AG04449 (cell line): ENCODE measurements around the gene KAT8.

Source experiments
- CTCF ChIA-PET: fragments of 350-600 bp; formaldehyde crosslinking; extraction: SDS; loops from one replicate; lab custom pipeline; 2021; ENCODE audit warnings: antibody characterized with exemption; lab: Yijun Ruan, JAX
- POLR2A ChIA-PET: fragments of 400-600, 350-600 bp; formaldehyde crosslinking; extraction: SDS; loops from one replicate; lab custom pipeline; 2020; ENCODE audit warnings: antibody characterized with exemption, inconsistent platforms; lab: Yijun Ruan, JAX
- DNase-seq: peaks from one replicate; pipeline ENCODE4 v3.0.0-alpha.2; 2010; ENCODE audit warnings: low read depth, low spot score
- H3K4me3 ChIP-seq: 2 replicates; pipeline ENCODE4 v1.5.1; 2011; ENCODE audit warnings: low read depth, mild to moderate bottlenecking, control low read depth, low read length
- TF ChIP-seq, protein P1 (sequence below): IDR thresholded peaks from one replicate; pipeline ENCODE4 v1.5.1; 2011; ENCODE audit warnings: mild to moderate bottlenecking, moderate library complexity, low read length, control low read depth, inconsistent platforms; ENCODE audit not compliant: insufficient read depth; ENCODE audit errors: missing control alignments

KAT8 gene

GRCh38 chr16:31085873-31086628, 31.4 kb upstream of the KAT8 start:
- no peak for DNase-seq
- H3K4me3 ChIP-seq, result no peak overlapping the region
- POLR2A ChIA-PET, result interaction anchor here (0.7 to 3.1 kb wide), 5 partner anchors 10 to 494 kb away, joined by 3 to 17 read pairs (median 3); partner anchors contain the start of genes KAT8, ZNF646 and ZNF668
- CTCF ChIA-PET, result interaction anchor here (2.7 kb wide), 1 partner anchor 102 kb away, joined by 8 read pairs; the partner anchor contains the start of gene HSD3B7
- TF ChIP-seq, protein P1, sequence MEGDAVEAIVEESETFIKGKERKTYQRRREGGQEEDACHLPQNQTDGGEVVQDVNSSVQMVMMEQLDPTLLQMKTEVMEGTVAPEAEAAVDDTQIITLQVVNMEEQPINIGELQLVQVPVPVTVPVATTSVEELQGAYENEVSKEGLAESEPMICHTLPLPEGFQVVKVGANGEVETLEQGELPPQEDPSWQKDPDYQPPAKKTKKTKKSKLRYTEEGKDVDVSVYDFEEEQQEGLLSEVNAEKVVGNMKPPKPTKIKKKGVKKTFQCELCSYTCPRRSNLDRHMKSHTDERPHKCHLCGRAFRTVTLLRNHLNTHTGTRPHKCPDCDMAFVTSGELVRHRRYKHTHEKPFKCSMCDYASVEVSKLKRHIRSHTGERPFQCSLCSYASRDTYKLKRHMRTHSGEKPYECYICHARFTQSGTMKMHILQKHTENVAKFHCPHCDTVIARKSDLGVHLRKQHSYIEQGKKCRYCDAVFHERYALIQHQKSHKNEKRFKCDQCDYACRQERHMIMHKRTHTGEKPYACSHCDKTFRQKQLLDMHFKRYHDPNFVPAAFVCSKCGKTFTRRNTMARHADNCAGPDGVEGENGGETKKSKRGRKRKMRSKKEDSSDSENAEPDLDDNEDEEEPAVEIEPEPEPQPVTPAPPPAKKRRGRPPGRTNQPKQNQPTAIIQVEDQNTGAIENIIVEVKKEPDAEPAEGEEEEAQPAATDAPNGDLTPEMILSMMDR, result no peak

GRCh38 chr16:31086629-31086906, 30.9 kb upstream of the KAT8 start:
- H3K4me3 ChIP-seq, result no peak overlapping the region
- POLR2A ChIA-PET, result interaction anchor here (0.8 to 3.1 kb wide), 3 partner anchors 13 to 494 kb away, joined by 3 to 17 read pairs (median 3); partner anchors contain the start of genes ZNF646 and ZNF668

GRCh38 chr16:31087481-31087880, 30.0 kb upstream of the KAT8 start:
- CTCF ChIA-PET, result interaction anchor here (1.7 to 14.7 kb wide), 2 partner anchors 55 to 103 kb away, joined by 7 to 141 read pairs; partner anchors contain the start of gene HSD3B7
- POLR2A ChIA-PET, result no interaction called here
- TF ChIP-seq, protein P1, result no peak
- no peak for DNase-seq
- H3K4me3 ChIP-seq, result no peak overlapping the region

More at GRCh38 chr16:31086629-31086906, 30.9 kb upstream of the KAT8 start:
- TF ChIP-seq, protein P1, result no peak
- CTCF ChIA-PET, result no interaction called here
- DNase-seq, result no peak

- CTCF ChIA-PET, result interaction anchor here (1.3 to 14.7 kb wide), 3 partner anchors 12 to 103 kb away, joined by 3 to 141 read pairs (median 7); partner anchors contain the start of gene HSD3B7
- POLR2A ChIA-PET, result interaction anchor here (0.8 kb wide), 1 partner anchor 12 kb away, joined by 4 read pairs; no protein-coding TSS in a partner anchor
- H3K4me3 ChIP-seq, result no peak overlapping the region
- TF ChIP-seq, protein P1, result no peak
- no peak for DNase-seq
Measured at GRCh38 chr16:31087971-31088370, 29.5 kb upstream of the KAT8 start.

DNA sequence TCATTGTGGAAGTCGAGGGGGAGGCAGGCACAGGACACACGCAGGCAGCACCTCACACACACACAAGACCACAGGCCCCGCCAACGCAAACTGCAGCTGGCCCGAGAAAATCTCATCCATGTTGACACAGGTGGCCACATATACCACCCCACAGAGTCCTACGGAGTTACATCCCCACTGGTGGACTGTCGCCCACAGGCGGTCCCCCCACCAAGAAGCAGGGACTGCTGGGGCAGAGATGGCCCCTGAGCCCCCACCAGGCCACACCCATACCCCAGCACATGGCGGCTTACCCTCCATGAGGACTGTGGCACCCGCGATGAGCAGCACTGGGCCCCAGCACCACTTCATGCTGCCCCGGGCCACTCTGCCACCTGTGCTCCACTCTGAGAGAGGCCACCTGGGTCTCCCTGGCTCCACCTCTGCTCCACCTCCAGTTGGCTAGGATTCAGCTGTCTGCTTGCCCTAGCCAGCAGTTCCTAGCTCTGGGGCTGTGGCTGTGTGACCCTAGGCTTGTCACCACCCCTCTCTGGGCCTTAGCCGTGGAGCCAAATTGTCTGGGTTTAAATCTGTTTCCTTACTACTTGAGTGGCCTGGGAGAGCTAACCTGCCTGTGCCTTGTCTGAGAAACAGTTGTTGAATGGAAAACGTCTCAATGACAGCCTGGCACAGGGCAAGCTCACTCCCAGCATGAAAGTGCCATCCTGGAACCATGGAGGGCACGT, 28.8 kb upstream of the KAT8 start, which contains the start of gene PRSS53:
TSS of gene PRSS53 (minus strand) at position 485 of the 725 bp plus-strand sequence. CDS start at position 351, 134 bp downstream.
- ChIA-PET POLR2A (interaction anchor here (0.6 to 0.8 kb wide), 2 partner anchors 13 to 19 kb away, joined by 3 to 4 read pairs; no protein-coding TSS in a partner anchor), CTCF (interaction anchor here (1.3 to 14.7 kb wide), 3 partner anchors 12 to 104 kb away, joined by 3 to 141 read pairs (median 7); partner anchors contain the start of gene HSD3B7)
- H3K4me3 ChIP-seq, result no peak within 1 kb of the TSS
- DNase-seq, result no peak
- TF ChIP-seq, protein P1, result no peak
